Mesenchymal stem cell (in vitro differentiated cells and primary cell): ENCODE measurements around the gene ERMAP.

ENCODE experiments used
- DNase-seq: peaks from one replicate; pipeline ENCODE4 v3.0.0-alpha.2; 2013
- H2AFZ ChIP-seq: one replicate; pipeline ENCODE4 v1.6.1; 2013; ENCODE audit warnings: low read depth, mild to moderate bottlenecking, control low read depth, inconsistent platforms, low read length, moderate library complexity
- H2AK5ac ChIP-seq: 2 replicates; pipeline ENCODE4 v1.6.1; 2013; ENCODE audit warnings: low read length, moderate library complexity, mild to moderate bottlenecking, inconsistent platforms; ENCODE audit not compliant: severe bottlenecking
- H2BK120ac ChIP-seq: one replicate; pipeline ENCODE4 v1.6.1; 2013; ENCODE audit warnings: low read depth, mild to moderate bottlenecking, inconsistent platforms, low read length, moderate library complexity
- H2BK12ac ChIP-seq, 2 experiments: one replicate each; pipeline ENCODE4 v1.6.1; 2013; ENCODE audit warnings: inconsistent platforms in 2 of 2, low read length in 2 of 2, mild to moderate bottlenecking in 2 of 2, moderate library complexity in 2 of 2, control low read depth in 1 of 2
- H2BK15ac ChIP-seq: one replicate; pipeline ENCODE4 v1.6.1; 2013; ENCODE audit warnings: mild to moderate bottlenecking, low read depth, inconsistent platforms; ENCODE audit not compliant: poor library complexity, severe bottlenecking
- H2BK5ac ChIP-seq: 2 replicates; pipeline ENCODE4 v1.6.1; 2013; ENCODE audit warnings: low read depth, mild to moderate bottlenecking, low read length, control low read depth, inconsistent platforms; ENCODE audit not compliant: poor library complexity, severe bottlenecking
- H3K14ac ChIP-seq, 2 experiments: one replicate each; pipeline ENCODE4 v1.6.1; 2013; ENCODE audit warnings: inconsistent platforms in 2 of 2, low read length in 2 of 2, control low read depth in 1 of 2, mild to moderate bottlenecking in 1 of 2, moderate library complexity in 1 of 2
- H3K18ac ChIP-seq, 2 experiments: one replicate each; pipeline ENCODE4 v1.6.1; 2013; ENCODE audit warnings: inconsistent platforms in 2 of 2, low read length in 2 of 2, control low read depth in 1 of 2, low read depth in 1 of 2, mild to moderate bottlenecking in 1 of 2
- H3K23ac ChIP-seq, 2 experiments: one replicate each; pipeline ENCODE4 v1.6.1; 2013; ENCODE audit warnings: inconsistent platforms in 2 of 2, low read length in 2 of 2, mild to moderate bottlenecking in 2 of 2, moderate library complexity in 2 of 2, control low read depth in 1 of 2
- H3K27ac ChIP-seq: 2 replicates; pipeline ENCODE4 v1.5.1; 2013; ENCODE audit warnings: mild to moderate bottlenecking, moderate library complexity, low read length, control low read depth, inconsistent platforms; ENCODE audit not compliant: poor library complexity, severe bottlenecking
- H3K27me3 ChIP-seq, 2 experiments: 2 replicates each; pipeline versions ENCODE4 v1.6.1 to v1.7.0; 2013; ENCODE audit warnings: low read length in 2 of 2, mild to moderate bottlenecking in 2 of 2, moderate library complexity in 2 of 2, control low read depth in 1 of 2, inconsistent platforms in 1 of 2; ENCODE audit not compliant: control insufficient read depth in 1 of 2, insufficient read depth in 1 of 2
- H3K36me3 ChIP-seq, 2 experiments: 2 replicates each; pipeline versions ENCODE4 v1.6.1 to v1.7.0; 2013; ENCODE audit warnings: low read length in 2 of 2, control low read depth in 1 of 2, inconsistent platforms in 1 of 2, low read depth in 1 of 2, mild to moderate bottlenecking in 1 of 2; ENCODE audit not compliant: insufficient read depth in 2 of 2, control insufficient read depth in 1 of 2
- H3K4ac ChIP-seq, 2 experiments: one replicate each; pipeline ENCODE4 v1.6.1; 2013; ENCODE audit warnings: inconsistent platforms in 2 of 2, low read length in 2 of 2, mild to moderate bottlenecking in 2 of 2, moderate library complexity in 2 of 2, control low read depth in 1 of 2, low read depth in 1 of 2
- H3K4me1 ChIP-seq: 2 replicates; pipeline ENCODE4 v1.6.1; 2013; ENCODE audit warnings: low read depth, low read length, control low read depth; ENCODE audit not compliant: control insufficient read depth, insufficient read depth
- H3K4me2 ChIP-seq: 2 replicates; pipeline ENCODE4 v1.6.1; 2013; ENCODE audit warnings: low read length, mild to moderate bottlenecking, inconsistent platforms; ENCODE audit not compliant: poor library complexity, severe bottlenecking
- H3K4me3 ChIP-seq, 2 experiments: 2 replicates each; pipeline versions ENCODE4 v1.5.1 to v1.7.0; 2013; ENCODE audit warnings: low read length in 2 of 2, mild to moderate bottlenecking in 2 of 2, control low read depth in 1 of 2, low read depth in 1 of 2; ENCODE audit not compliant: insufficient read depth in 1 of 2
- H3K79me1 ChIP-seq: replicated peaks from 2 replicates; pipeline ENCODE4 v1.6.1; 2013; ENCODE audit warnings: mild to moderate bottlenecking, control low read depth, low read length, inconsistent platforms; ENCODE audit not compliant: poor library complexity, severe bottlenecking
- H3K9ac ChIP-seq: 2 replicates; pipeline ENCODE4 v1.7.0; 2013; ENCODE audit warnings: mild to moderate bottlenecking, low read length, moderate library complexity
- H3K9me3 ChIP-seq: 2 replicates; pipeline ENCODE4 v1.7.0; 2013; ENCODE audit warnings: mild to moderate bottlenecking, low read length; ENCODE audit not compliant: control insufficient read depth
- H4K8ac ChIP-seq: one replicate; pipeline ENCODE4 v1.6.1; 2013; ENCODE audit warnings: inconsistent platforms, mild to moderate bottlenecking, low read length, moderate library complexity
- H4K91ac ChIP-seq: one replicate; pipeline ENCODE4 v1.6.1; 2013; ENCODE audit warnings: mild to moderate bottlenecking, low read length, inconsistent platforms
- WGBS: methylation state at CpG from one replicate; pipeline ENCODE4 v1.1.7; 2013; ENCODE audit warnings: mixed read lengths; 5-methylcytosine and 5-hydroxymethylcytosine counted together

Gene ERMAP

GRCh38 chr1:42841440-42842147 is 24.7 kb downstream of the ERMAP start:
- Histone ChIP-seq H4K91ac (no peak overlapping the region), H3K27me3 (no peaks in the 10 kb centered on the region), H3K79me1 (peaks cover 3% of the 10 kb centered on the region), H4K8ac (no peak overlapping the region), H3K9me3 (no peaks in the 10 kb centered on the region), H3K36me3 (peaks cover 14 to 54% of the 10 kb centered on the region in 2 experiments), H2AFZ (no peak overlapping the region), H3K9ac (no peak overlapping the region), H3K23ac (no peak overlapping the region), H3K14ac (no peak overlapping the region), H2BK12ac (no peak overlapping the region), H3K4me2 (no peak overlapping the region), H2BK120ac (no peak overlapping the region), H3K27ac (no peak overlapping the region), H3K4ac (no peak overlapping the region), H2AK5ac (no peak overlapping the region), H2BK15ac (no peak overlapping the region), H3K18ac (no peak overlapping the region), H3K4me3 (no peak overlapping the region), H3K4me1 (no peaks in the 10 kb centered on the region), H2BK5ac (no peak overlapping the region)
- 52% methylated on average over 2 of the region's 2 CpGs for WGBS
- DNase-seq = no peak

- no peak overlapping the region for H2BK12ac ChIP-seq
- WGBS = 99% methylated on average over 3 of the region's 4 CpGs
- H2BK120ac ChIP-seq = no peak overlapping the region
- H3K4ac ChIP-seq = no peak overlapping the region
- no peak overlapping the region for H4K91ac ChIP-seq
- no peak overlapping the region for H3K4me3 ChIP-seq
- no peak overlapping the region for H2AFZ ChIP-seq
- peaks cover 3% of the 10 kb centered on the region for H3K4me1 ChIP-seq
- peaks cover 9 to 40% of the 10 kb centered on the region in 2 experiments for H3K36me3 ChIP-seq
- no peak overlapping the region for H3K14ac ChIP-seq
- no peak overlapping the region for H2BK5ac ChIP-seq
- no peak overlapping the region for H3K4me2 ChIP-seq
- DNase-seq = peak; percentile 48
- H3K27me3 ChIP-seq = no peaks in the 10 kb centered on the region
- no peak overlapping the region for H2AK5ac ChIP-seq
- H4K8ac ChIP-seq = no peak overlapping the region
- H2BK15ac ChIP-seq = no peak overlapping the region
- H3K79me1 ChIP-seq = peaks cover 21% of the 10 kb centered on the region
- peak overlapping the region; percentile 4 for H3K27ac ChIP-seq
- no peak overlapping the region for H3K23ac ChIP-seq
- H3K18ac ChIP-seq = no peak overlapping the region
- H3K9me3 ChIP-seq = no peaks in the 10 kb centered on the region
- peak overlapping the region; percentile 60 for H3K9ac ChIP-seq
These were observed 27.7 kb downstream of the ERMAP start for GRCh38 chr1:42844592-42845140.

DNA sequence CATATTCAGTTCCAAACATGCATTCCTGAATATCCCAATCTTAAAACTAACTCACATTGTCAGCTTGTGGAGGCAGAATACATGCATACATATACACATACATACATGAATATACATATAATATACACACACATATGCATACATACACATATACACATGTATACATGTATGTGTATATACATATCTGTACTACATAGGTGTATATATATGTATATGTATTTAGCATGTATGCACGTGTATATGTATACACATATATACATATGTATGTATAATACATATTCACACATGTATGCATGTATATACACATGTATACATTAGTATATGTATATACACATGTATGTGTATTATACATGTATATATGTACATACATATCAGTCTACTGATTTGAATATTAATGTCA is 28.3 kb downstream of the ERMAP start:
- Histone ChIP-seq H2AFZ (no peak overlapping the region), H3K4me3 (peak overlapping the region in 1 of 2 experiments; percentile 95), H3K23ac (no peak overlapping the region), H3K27me3 (no peaks in the 10 kb centered on the region), H3K9me3 (no peaks in the 10 kb centered on the region), H2BK5ac (no peak overlapping the region), H3K4ac (no peak overlapping the region), H4K91ac (no peak overlapping the region), H3K18ac (no peak overlapping the region), H4K8ac (no peak overlapping the region), H3K36me3 (peaks cover 9 to 45% of the 10 kb centered on the region in 2 experiments), H3K79me1 (peaks cover 26% of the 10 kb centered on the region), H2BK12ac (no peak overlapping the region), H2AK5ac (no peak overlapping the region), H3K4me2 (no peak overlapping the region), H3K27ac (no peak overlapping the region), H3K9ac (peak overlapping the region; percentile 60), H3K4me1 (peaks cover 3% of the 10 kb centered on the region), H2BK120ac (no peak overlapping the region), H3K14ac (no peak overlapping the region), H2BK15ac (no peak overlapping the region)
- no peak for DNase-seq
- no CpG with 5 or more reads among the region's 1 CpG for WGBS

DNA sequence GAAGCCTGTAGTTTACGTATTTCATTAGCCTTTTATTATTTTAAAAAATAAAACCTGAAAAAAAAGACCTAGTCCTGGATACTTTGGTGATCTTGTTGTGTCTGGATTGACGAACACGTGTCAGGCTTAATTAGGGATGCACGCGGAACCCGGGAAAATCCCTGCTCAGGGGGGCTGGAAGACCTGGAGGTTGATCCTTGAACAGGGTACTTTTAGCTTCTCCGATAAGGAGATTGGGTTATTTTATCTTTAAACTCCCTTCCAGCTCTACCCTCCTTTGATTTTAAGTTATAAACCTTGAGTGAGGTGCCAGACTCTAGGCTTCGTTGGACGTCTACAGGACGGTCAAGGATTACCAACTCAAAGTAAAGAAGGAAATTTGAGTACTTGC is 28.9 kb downstream of the ERMAP start:
- H2BK12ac ChIP-seq = no peak overlapping the region
- no peak overlapping the region for H3K27ac ChIP-seq
- H3K4me2 ChIP-seq = peak overlapping the region; percentile 93
- no peaks in the 10 kb centered on the region for H3K9me3 ChIP-seq
- H3K14ac ChIP-seq = no peak overlapping the region
- no peak overlapping the region for H2BK120ac ChIP-seq
- H3K9ac ChIP-seq = peak overlapping the region; percentile 79
- no peak overlapping the region for H2AFZ ChIP-seq
- no peak overlapping the region for H2AK5ac ChIP-seq
- no peak overlapping the region for H2BK15ac ChIP-seq
- H3K4me1 ChIP-seq = peaks cover 3% of the 10 kb centered on the region
- peaks cover 11 to 48% of the 10 kb centered on the region in 2 experiments for H3K36me3 ChIP-seq
- H3K23ac ChIP-seq = no peak overlapping the region
- H2BK5ac ChIP-seq = no peak overlapping the region
- H3K4ac ChIP-seq = peak overlapping the region in 1 of 2 experiments; percentile 48
- peak overlapping the region; percentile 45 to 95 for H3K4me3 ChIP-seq
- peaks cover 29% of the 10 kb centered on the region for H3K79me1 ChIP-seq
- 14% methylated on average over 8 of the region's 10 CpGs for WGBS
- no peak for DNase-seq
- no peak overlapping the region for H4K8ac ChIP-seq
- no peak overlapping the region for H4K91ac ChIP-seq
- no peaks in the 10 kb centered on the region for H3K27me3 ChIP-seq
- H3K18ac ChIP-seq = no peak overlapping the region
